HG03442 (cell line): Measurements from ENCODE around the gene CFAP141.
"Not testable (repeated sequence)": the region's sequence is repeated elsewhere in the genome, so short reads cannot be mapped to it uniquely, and the experiment has no call there.

Experiments
- ATAC-seq: cut with Tn5 transposase; IDR thresholded peaks from one replicate; pipeline ENCODE4 v1.9.1; 2021; ENCODE audit warnings: mild to moderate bottlenecking, moderate library complexity; ENCODE audit not compliant: unreplicated experiment

The CFAP141 gene

GRCh38 chr1:154206196-154206595 is at the start of gene CFAP141:
Gene CFAP141 (minus strand): TSS chr1:154206333. CDS start chr1:154206307, 26 bp downstream.
- no peak for ATAC-seq

- ATAC-seq, result no peak
Measured at GRCh38 chr1:154253671-154254070, 47.5 kb upstream of the CFAP141 start.

GRCh38 chr1:154241703-154242351 is 35.7 kb upstream of the CFAP141 start:
- ATAC-seq, result no peak

- no peak for ATAC-seq
Measured at GRCh38 chr1:154240294-154240833, 34.2 kb upstream of the CFAP141 start.

- ATAC-seq, result no peak
Measured at GRCh38 chr1:154239491-154239890, 33.4 kb upstream of the CFAP141 start.

GRCh38 chr1:154237880-154238506 is 31.9 kb upstream of the CFAP141 start:
- no peak for ATAC-seq

GRCh38 chr1:154237435-154237834 is 31.3 kb upstream of the CFAP141 start:
- ATAC-seq, result no peak

GRCh38 chr1:154236855-154237254 is 30.7 kb upstream of the CFAP141 start:
- no peak for ATAC-seq

GRCh38 chr1:154233127-154233526 is 27.0 kb upstream of the CFAP141 start:
- not testable (repeated sequence) for ATAC-seq

GRCh38 chr1:154231112-154231511 is 25.0 kb upstream of the CFAP141 start:
- not testable (repeated sequence) for ATAC-seq

GRCh38 chr1:154225370-154225769 is 19.2 kb upstream of the CFAP141 start:
- ATAC-seq, result no peak

GRCh38 chr1:154223621-154224020 is 17.5 kb upstream of the CFAP141 start:
- ATAC-seq, result no peak

- ATAC-seq, result no peak
Measured at GRCh38 chr1:154222918-154223317, 16.8 kb upstream of the CFAP141 start.

- no peak for ATAC-seq
Measured at GRCh38 chr1:154222518-154222917, 16.4 kb upstream of the CFAP141 start.

- peak; percentile 13 for ATAC-seq
Measured at GRCh38 chr1:154221278-154222001, 15.3 kb upstream of the CFAP141 start.

GRCh38 chr1:154220970-154221277 is 14.8 kb upstream of the CFAP141 start:
- ATAC-seq, result no peak

- peak; percentile 89 for ATAC-seq
Measured at GRCh38 chr1:154220071-154220969, 14.2 kb upstream of the CFAP141 start, which contains the start of gene UBAP2L. Gene UBAP2L (plus strand): TSS chr1:154220955. CDS start chr1:154225124, 4,169 bp downstream.

GRCh38 chr1:154219541-154219940 is 13.4 kb upstream of the CFAP141 start:
- no peak for ATAC-seq

GRCh38 chr1:154218545-154218944 is 12.4 kb upstream of the CFAP141 start:
- no peak for ATAC-seq

GRCh38 chr1:154213274-154213673 is 7.1 kb upstream of the CFAP141 start:
- no peak for ATAC-seq

GRCh38 chr1:154212083-154212482 is 6.0 kb upstream of the CFAP141 start:
- ATAC-seq, result no peak
